GM21390 (cell line): ENCODE results near the gene PTPN6.

ENCODE experiments used
- ATAC-seq: cut with Tn5 transposase; IDR thresholded peaks from one replicate; pipeline ENCODE4 v1.9.1; 2021; ENCODE audit not compliant: unreplicated experiment

Gene PTPN6

DNA sequence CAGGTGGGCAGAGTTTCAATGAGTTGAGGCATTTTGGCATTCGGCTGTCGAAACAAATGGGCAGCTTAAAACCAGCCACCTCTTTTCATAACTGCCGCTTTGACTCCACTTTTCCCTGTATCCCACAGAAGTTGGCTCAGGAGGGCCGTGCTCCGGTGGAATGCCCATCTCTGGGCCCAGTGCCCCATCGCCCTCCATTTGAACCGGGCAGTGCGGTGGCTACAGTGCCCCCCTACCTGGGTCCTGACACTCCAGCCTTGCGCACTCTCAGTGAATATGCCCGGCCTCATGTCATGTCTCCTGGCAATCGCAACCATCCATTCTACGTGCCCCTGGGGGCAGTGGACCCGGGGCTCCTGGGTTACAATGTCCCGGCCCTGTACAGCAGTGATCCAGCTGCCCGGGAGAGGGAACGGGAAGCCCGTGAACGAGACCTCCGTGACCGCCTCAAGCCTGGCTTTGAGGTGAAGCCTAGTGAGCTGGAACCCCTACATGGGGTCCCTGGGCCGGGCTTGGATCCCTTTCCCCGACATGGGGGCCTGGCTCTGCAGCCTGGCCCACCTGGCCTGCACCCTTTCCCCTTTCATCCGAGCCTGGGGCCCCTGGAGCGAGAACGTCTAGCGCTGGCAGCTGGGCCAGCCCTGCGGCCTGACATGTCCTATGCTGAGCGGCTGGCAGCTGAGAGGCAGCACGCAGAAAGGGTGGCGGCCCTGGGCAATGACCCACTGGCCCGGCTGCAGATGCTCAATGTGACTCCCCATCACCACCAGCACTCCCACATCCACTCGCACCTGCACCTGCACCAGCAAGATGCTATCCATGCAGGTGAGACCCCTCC is 12.6 kb upstream of the PTPN6 start:
- ATAC-seq = no peak

DNA sequence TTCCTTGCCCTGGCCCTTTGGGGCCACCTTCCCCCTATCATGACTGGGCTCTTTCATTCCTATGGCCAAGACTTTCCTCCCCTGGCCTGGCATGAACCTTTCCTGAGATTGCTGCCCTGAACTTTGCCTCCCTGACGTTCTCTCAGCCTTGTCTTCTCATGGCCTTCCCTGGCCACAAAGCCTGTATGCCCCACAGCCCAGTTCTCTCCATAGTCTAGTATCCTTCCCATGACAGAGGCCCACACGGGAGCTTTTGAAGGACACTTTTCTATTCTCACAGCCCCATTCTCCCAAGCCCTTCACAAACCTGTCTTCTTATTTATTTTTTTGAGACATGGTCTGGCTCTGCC is 12.0 kb upstream of the PTPN6 start:
- no peak for ATAC-seq

DNA sequence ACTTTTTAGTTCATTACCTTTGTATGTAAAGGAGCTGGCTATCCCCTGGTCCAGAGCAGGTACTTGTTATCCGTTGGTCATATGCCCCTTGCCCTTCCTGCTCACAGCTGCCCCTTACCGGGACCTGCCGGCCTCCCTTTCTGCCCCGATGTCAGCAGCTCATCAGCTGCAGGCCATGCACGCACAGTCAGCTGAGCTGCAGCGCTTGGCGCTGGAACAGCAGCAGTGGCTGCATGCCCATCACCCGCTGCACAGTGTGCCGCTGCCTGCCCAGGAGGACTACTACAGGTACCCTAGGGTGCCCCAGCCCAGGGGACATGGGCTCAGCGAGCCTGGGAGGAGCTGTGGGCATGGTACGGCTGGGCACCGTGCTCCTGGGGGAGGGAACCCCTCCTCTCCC is 9.9 kb upstream of the PTPN6 start:
- no peak for ATAC-seq

DNA sequence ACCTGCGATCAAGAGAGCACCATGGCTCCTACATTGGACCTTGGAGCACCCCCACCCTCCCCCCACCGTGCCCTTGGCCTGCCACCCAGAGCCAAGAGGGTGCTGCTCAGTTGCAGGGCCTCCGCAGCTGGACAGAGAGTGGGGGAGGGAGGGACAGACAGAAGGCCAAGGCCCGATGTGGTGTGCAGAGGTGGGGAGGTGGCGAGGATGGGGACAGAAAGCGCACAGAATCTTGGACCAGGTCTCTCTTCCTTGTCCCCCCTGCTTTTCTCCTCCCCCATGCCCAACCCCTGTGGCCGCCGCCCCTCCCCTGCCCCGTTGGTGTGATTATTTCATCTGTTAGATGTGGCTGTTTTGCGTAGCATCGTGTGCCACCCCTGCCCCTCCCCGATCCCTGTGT is 9.4 kb upstream of the PTPN6 start:
- no peak for ATAC-seq

DNA sequence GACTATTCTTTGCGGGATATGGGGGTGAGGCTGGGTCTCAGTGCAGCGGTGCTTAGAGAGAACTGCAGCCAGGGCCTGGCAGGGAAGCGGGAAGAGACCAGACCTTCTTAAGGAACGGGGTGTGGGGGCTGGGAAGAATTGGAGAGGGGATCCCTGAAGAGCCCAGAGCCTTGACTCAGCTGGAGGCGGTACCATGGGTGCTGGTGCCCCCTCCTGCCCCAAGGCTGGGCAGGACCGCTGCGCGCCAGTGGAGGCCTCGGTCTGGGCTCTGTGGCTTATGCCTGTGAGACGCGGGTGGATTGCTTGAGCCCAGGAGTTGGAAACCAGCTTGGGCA is 8.9 kb upstream of the PTPN6 start:
- no peak for ATAC-seq

DNA sequence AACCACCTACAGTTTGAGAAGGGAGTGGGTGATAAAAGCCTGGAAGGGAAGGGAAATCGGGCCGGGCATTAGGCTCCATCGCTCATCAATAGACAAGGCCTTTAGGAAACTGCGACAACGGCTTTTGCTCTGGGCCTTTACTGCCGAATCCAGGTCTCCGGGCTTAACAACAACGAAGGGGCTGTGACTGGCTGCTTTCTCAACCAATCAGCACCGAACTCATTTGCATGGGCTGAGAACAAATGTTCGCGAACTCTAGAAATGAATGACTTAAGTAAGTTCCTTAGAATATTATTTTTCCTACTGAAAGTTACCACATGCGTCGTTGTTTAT is 7.8 kb upstream of the PTPN6 start:
- ATAC-seq = peak; percentile 31

DNA sequence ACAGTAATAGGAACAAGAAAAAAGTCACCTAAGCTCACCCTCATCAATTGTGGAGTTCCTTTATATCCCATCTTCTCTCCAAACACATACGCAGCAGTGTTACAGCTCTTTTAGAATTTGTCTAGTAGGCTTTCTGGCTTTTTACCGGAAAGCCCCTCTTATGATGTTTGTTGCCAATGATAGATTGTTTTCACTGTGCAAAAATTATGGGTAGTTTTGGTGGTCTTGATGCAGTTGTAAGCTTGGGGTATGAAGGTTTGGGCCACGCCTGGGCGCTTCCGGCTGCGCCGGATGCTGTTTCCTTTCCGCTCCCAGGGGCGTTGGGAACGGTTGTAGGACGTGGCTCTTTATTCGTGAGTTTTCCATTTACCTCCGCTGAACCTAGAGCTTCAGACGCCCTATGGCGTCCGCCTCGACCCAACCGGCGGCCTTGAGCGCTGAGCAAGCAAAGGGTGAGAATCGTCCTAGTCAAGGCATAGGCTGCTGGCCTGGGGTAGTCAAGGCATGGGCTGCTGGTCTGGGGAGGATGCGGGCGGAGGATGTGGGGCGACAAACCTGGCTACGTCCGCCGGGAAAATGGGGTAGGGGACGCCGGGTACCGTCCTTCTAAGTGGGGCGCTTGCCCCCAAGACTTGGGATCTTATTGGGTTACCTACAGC is 7.3 kb upstream of the PTPN6 start, which contains the start of the genes C12orf57 and RNU7-1:
TSS of gene C12orf57 (plus strand) at position 301 of the 659 bp plus-strand sequence. CDS start at position 401, 100 bp downstream.
TSS of gene RNU7-1 (plus strand) at position 95 of the 659 bp plus-strand sequence.
- peak; percentile 38 for ATAC-seq

DNA sequence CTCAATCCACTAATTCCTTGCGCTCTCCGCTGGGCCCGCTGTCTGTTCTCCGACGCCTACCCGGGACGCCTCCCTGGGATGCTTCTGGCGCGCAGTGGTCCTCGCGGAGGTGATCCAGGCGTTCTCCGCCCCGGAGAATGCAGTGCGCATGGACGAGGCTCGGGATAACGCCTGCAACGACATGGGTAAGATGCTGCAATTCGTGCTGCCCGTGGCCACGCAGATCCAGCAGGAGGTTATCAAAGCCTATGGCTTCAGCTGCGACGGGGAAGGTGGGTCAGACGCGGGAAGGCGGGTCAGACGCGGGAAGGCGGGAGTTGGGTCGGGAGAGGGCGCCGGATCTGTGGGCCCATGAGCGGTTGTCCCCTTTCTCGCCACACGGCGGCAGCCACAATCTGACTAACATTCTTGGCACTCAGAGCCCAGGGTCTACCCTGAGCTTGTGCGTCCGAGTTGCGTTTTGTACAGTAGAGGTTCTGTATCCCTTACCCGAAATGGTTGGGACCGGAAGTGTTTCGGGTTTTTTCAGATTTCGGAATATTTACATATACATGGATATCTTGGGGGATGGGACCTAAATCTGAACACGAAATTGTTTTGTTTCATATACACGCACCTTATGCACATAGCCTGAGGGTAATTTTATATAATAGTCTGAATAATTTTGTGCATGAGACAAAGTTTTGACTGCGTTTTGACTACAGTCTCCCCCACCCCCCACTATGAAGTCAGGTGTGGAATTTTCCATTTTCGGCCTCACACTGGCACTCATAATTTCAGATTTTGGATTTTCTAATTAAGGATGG is 6.6 kb upstream of the PTPN6 start:
- peak; percentile 32 for ATAC-seq

DNA sequence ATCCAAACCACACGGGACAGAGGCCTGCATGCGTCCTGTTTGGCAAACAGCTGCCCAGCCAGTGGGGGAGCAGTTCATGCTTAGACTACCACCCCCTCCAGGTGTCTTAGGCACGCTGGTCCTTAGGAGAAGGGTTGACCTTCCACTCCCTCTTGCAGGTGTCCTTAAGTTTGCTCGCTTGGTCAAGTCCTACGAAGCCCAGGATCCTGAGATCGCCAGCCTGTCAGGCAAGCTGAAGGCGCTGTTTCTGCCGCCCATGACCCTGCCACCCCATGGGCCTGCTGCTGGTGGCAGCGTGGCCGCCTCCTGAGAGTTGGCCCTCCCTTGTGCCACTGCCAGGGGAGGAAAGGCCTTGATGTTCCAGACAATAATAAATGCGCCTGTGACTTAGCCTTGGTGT is 5.5 kb upstream of the PTPN6 start:
- ATAC-seq = no peak

DNA sequence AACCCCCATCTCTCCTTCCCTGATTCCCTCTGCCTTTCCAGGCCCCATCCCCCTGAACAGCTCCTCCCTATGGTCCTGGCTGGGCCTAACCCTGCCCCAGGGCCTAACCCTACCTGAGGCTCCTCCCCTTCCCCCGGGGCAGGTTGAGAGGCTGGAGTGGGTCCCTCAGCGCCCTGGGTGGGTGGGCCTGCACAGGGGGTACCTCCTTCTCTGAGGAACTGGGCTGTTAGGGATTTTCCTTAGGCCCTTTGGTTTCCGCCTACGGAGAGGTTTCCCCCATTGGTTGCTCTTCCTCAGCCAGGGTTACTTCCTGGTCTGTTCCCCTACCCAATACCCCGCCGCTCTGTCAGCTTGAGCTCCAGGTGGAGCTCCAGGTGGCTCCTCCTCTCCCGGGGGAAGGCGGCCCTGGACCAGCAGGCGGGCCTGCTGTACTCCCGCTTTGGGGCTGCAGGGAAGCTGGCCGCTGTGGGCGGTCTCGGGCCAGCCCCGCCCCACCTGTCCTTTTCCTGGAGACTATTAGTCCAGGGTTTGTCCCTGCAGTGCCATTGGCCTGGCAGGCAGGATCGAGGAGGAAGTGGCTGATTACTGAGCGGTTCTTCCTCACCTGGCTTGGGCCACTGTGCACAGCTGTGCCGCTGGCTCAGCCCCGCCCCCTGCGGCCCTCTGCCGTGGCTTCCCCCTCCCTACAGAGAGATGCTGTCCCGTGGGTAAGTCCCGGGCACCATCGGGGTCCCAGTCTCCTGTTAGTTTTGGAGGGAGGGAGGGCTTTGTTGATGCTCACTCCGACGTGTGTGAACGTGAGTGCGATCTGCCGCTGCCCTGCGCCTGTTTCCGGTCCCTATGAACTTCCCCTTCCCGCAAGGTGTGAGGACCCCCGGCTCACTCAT is 4.9 kb upstream of the PTPN6 start:
- ATAC-seq = peak; percentile 29

DNA sequence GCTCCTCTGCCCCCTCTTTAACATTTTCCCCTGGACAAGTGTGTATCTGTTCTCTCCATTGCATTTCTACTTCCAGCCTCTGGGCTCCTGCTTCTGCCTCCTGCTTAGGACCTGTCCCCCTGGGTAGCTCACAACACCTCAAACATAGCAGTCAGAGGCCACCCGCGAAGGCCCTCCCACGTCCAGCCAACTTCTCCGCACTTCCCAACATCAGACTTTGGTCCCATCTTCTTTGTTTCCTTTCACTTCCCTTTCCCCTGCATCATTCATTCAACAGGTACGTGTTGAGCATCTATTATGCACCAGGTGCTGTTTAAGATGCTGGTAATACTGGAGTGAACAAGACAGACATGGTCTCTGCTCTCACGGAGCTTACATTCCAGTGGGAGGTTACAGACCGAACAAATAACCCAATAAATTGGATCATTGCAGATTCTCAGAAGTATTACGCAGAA is 4.2 kb upstream of the PTPN6 start:
- ATAC-seq = no peak

DNA sequence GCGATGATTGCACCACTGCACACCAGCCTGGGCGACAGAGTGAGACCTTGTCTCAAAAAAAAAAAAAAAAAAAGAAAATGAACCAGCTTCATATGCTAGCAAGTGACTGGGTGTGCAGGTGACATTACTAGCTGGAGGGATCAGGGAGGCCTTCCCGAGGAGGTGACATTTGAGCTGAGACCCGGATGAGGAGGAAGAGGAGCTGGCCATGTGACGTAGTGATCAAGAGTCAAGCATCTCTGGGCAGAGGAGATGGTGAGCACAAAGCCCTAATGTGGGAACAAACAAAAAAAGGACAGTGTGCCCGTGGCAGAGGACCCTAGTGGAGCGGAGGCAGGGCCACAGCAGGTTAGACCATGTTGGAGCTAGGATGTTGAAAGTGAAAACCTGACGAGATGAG is 3.5 kb upstream of the PTPN6 start:
- ATAC-seq = no peak

DNA sequence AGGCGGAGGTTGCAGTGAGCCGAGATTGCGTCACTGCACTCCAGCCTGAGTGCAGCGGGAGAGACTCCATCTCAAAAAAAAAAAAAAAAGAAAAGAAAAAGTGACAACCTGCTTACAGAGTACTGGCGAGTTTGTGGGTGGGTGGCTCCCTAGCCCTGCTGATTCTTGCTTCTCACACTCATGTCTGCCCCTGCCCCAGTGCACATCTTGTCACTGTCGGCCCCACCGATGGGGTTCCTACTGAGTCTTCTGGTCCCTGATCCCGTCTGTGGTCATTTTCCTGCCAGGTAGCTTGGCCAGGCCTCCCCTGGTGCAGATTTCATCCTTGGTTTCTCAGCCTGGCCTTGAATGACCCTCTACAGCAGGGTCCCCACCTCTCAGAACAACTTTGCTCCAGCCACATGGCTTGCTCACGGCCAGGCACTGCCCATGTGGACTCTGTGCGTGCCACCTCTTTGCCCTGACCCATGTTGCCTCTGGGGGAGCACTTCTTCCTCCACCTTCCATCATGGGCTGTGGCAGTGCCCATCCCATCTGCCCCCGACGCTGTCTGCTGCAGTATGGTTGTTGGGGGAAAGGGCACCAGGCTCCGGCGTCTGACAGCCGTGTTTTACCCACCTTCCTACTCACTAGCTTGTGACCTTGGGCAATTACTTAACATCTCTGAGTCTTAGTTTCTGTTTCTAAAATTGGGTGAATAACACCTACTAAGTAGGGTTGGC is 2.1 kb upstream of the PTPN6 start:
- ATAC-seq = no peak

DNA sequence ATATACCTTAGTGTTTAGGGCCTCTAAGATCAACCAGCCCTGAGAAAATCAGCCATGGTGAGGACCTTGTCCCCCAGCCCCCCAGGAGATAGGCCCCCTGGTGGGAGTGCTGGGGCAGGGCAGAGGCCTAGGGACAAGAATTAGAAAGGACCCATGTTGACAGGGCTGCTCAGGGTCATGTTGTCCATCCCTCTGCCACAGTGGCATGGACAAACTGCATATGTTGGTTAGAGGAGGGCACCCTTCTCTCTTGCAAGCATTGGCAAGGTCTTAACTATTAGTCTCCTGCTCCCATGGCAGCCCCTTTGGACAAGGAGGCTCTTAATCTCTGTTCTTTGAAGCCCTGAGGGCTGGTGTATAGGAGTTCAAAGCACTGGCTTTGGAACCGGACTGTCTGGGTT is 755 bp upstream of the PTPN6 start:
- ATAC-seq = no peak

DNA sequence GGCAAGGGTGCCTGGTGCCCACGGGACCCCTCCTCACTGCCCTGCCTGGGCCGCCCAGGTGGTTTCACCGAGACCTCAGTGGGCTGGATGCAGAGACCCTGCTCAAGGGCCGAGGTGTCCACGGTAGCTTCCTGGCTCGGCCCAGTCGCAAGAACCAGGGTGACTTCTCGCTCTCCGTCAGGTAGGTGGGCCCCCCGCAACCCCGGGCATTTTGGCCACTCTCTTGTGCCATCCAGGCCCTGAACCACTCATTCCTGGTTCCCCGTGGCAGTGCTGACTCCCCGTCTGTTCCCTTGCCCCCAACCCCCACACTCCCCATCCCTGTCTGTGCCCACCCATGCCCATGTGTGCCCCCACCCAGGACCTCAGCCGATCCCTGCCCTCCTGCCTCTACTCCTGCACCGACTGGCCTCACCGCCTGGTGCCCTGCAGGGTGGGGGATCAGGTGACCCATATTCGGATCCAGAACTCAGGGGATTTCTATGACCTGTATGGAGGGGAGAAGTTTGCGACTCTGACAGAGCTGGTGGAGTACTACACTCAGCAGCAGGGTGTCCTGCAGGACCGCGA is 480 bp downstream of the PTPN6 start:
- no peak for ATAC-seq

DNA sequence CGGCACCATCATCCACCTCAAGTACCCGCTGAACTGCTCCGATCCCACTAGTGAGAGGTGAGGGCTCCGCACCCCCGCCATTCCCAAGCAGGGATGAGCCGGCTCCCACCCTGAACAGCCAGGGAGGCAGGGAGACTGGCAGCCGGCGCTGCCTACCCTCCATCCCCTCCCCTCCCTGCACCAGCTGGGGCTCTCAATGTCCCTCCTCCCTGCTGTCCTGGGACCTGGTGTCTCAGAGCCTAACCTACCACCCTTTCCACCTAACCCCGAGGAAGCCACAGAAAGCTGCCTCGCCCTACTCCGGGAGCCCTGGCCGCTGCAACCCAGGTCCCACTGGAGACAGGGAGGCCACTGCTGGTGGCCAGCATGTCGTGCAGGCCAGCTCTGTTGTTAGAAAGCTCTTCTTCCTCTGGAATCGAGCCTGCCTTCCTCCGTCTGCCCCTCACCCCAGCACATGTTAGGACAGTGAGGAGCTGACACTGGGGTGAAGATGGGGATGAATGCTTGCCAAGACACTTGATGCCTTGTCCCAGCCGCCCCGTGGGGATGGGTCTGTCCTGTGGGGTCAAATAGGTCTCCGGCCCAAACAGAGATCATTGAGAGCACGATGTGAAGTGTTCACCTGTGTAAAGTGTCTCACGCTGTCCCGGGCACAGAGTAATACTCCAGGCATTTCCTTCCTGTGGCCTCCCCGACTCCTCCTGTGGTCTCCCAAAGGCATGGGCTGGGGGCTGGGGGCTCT is 1.1 kb downstream of the PTPN6 start:
- no peak for ATAC-seq

DNA sequence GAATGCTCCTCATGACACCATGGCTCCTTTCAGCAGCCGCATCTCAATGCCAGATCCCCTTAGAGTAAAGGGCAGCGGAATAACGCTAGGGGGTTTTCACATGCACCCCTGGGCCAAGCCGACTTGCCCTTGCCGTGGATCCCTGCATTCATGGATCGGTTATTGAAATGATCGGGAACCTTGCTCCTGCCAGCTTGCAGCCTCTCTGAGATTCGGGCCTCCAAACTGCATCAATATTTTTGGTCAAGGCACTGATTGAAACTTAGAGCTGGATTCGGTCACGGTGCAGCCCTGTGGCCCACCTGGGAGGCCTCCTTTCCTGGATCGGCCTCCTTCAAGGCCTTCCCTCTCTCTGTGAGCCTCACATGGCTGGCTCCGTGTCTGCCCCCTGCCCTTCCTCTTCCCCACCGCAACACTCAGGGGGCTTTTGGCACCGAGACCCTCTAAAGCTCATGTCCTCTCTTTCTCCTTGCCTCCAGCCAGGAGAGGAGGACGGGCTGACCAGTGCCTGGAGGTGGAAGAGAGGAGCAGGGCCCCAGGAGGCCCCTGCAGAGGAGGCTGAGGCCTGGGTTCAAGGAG is 1.8 kb downstream of the PTPN6 start:
- ATAC-seq = no peak

DNA sequence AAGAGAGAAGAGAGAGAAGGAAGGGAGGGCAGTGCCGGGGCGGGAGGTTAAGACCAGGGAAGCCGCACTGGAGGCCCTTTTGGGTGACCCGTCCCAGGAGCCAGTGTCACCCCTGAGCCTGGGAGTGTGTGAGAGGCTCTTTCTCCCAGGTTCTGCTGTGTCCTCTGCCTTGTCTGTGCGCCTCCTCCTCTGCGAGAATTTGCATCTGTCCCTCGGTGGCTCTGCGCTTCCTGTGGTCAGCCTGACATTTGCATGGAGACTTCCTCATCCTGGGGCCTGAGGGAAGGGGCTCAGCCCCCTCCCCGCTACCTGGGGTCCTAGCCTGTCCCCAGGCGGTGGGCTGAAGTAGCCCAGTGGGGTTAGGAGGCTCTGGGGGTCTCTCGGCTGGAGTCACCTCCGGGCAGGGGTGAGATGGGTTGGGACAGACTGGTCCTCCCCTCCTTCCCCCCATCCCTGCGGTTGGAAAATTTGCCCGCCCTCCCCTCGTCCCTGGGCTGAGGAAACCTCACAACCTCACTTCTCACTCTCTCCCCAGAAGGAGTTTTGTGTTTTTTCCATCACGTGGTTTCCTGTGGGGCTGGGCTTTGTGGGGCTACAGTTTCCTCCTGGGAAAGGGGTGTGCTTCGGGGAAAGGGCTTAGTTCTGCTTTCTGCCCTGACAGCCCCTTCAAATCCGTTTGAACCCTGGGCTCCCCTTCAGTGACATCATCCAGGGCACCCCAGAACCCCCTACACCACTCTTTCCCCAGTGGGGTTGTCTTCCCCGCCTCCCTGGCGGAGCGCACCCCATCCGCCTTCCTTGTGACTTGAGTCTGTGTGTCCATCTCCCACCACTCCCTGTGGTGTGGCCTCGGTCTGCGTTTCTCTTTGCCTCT is 2.5 kb downstream of the PTPN6 start:
- ATAC-seq = peak; percentile 45
